ENCODE results near the gene MAGEB1. TPM values are rescaled to one million over a fixed set of nuclear protein-coding genes. Genes with fewer than 3 reads are reported as not detected.

The MAGEB1 gene, protein sequence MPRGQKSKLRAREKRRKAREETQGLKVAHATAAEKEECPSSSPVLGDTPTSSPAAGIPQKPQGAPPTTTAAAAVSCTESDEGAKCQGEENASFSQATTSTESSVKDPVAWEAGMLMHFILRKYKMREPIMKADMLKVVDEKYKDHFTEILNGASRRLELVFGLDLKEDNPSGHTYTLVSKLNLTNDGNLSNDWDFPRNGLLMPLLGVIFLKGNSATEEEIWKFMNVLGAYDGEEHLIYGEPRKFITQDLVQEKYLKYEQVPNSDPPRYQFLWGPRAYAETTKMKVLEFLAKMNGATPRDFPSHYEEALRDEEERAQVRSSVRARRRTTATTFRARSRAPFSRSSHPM
- not detected for total RNA-seq

GRCh38 chrX:30246769-30247489, at the start of gene MAGEB1:
MAGEB1 (plus strand) TSS chrX:30247146; CDS start chrX:30250494, 3,348 bp downstream.

GRCh38 chrX:30215357-30215843, 31.5 kb upstream of the MAGEB1 start, which contains the start of gene MAGEB2:
MAGEB2 (plus strand) TSS chrX:30215563; CDS start chrX:30218581, 3,018 bp downstream.

GRCh38 chrX:30230395-30230794, 16.6 kb upstream of the MAGEB1 start, which contains the start of gene MAGEB3:
MAGEB3 (plus strand) TSS chrX:30230657; CDS start chrX:30235925, 5,268 bp downstream.

DNA sequence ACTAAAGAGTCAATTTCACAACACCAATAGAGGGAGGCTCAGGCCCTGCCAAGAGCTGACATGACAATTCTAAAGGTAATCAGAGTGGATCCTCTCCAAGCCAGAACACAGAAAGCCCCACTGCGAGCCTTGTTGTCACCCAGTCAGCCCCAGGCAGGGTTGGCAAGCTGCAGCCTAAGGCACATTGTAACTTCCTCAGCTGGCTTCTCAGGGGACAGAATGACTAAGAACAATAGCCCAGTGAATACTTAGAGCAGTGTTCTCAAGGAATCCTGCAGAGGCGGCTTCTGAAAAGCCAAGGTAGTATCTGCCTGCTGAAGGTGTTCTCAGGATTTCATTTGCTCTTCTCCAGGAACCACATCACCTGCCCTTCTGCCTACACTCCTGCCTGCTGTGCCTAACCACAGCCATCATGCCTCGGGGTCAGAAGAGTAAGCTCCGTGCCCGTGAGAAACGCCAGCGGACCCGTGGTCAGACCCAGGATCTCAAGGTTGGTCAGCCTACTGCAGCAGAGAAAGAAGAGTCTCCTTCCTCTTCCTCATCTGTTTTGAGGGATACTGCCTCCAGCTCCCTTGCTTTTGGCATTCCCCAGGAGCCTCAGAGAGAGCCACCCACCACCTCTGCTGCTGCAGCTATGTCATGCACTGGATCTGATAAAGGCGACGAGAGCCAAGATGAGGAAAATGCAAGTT, 5.1 kb upstream of the MAGEB1 start, which contains the start of gene MAGEB4:
Gene MAGEB4, plus strand, starts transcription at position 277 of the 692 bp plus-strand sequence. Its CDS starts 136 bp downstream, at position 413.

Other genes starting within 250 kb of the MAGEB1 start
- gene MAGEB2, start 31.6 kb upstream of the MAGEB1 start, total RNA-seq, result not detected
- gene MAGEB3, start 16.5 kb upstream of the MAGEB1 start, total RNA-seq, result not detected
- not detected for gene MAGEB4, start 5.1 kb upstream of the MAGEB1 start, total RNA-seq
- not detected for gene NR0B1, start 62.2 kb downstream of the MAGEB1 start, total RNA-seq

Data from camera-type eye (tissue), 1 donor.